ENCODE results near the gene KLHL42. TPM values are rescaled to one million over a fixed set of nuclear protein-coding genes. Genes with fewer than 3 reads are reported as not detected.

The KLHL42 gene
- total RNA-seq, 1 experiment from 2014 or later = 21.5 TPM

- H3K9ac ChIP-seq (ENCODE audit: low read length) = no peak overlapping the region
Measured at GRCh38 chr12:27843714-27844245, 63.7 kb downstream of the KLHL42 start.

More at GRCh38 chr12:27843714-27844245, 63.7 kb downstream of the KLHL42 start:
- H3K27me3 ChIP-seq (ENCODE audit: insufficient read depth, low read length) = no peaks in the 10 kb centered on the region
- DNase-seq (ENCODE audit: low read depth, low spot score) = no peak
- no peaks in the 10 kb centered on the region for H3K9me2 ChIP-seq (ENCODE audit: insufficient read depth)
- no peaks in the 10 kb centered on the region for H3K36me3 ChIP-seq (ENCODE audit: control insufficient read depth in 1 of 2, insufficient read depth in 2 of 2, low read length in 2 of 2)
- H3K4me3 ChIP-seq (replicated peaks in 1 of 2; ENCODE audit: low read depth in 1 of 2, low read length in 2 of 2) = no peak overlapping the region
- intact Hi-C loops (cut with micrococcal nuclease) = no loop called here
- ChIA-PET RAD21 (ENCODE audit: low non-redundant PET in 1 of 2, low total read pairs in 2 of 2, uncharacterized antibody in 2 of 2, unreplicated experiment in 2 of 2) (no interaction called here), CTCF (no interaction called here), POLR2A (no interaction called here)
- H4K20me1 ChIP-seq (ENCODE audit: insufficient read depth) = no peaks in the 10 kb centered on the region
- H3K4me1 ChIP-seq (ENCODE audit: control insufficient read depth in 1 of 2, insufficient read depth in 2 of 2, low read length in 2 of 2) = peaks cover 18% of the 10 kb centered on the region in 2 experiments
- no peak overlapping the region for H3K27ac ChIP-seq (ENCODE audit: low read depth, low read length)
- no peaks in the 10 kb centered on the region for H3K9me3 ChIP-seq (ENCODE audit: control insufficient read depth in 1 of 2, insufficient read depth in 1 of 2, low read depth in 1 of 2, low read length in 2 of 2)
- ATAC-seq = no peak
- H3K4me2 ChIP-seq (ENCODE audit: low read length) = no peak overlapping the region
- H2AFZ ChIP-seq (ENCODE audit: low read depth, low read length, poor library complexity, severe bottlenecking) = no peak overlapping the region
- no TSS peak for BruUV-seq (replicated peaks)
- no peaks in the 10 kb centered on the region for H3K79me2 ChIP-seq (ENCODE audit: insufficient read depth, low read length)
- TF ChIP-seq SIN3A (IDR thresholded peaks at IDR 0.05; ENCODE audit: low read depth) (no peak), REST (IDR thresholded peaks at IDR 0.05; ENCODE audit: low read depth) (no peak), CBX3 (IDR thresholded peaks at IDR 0.05; ENCODE audit: low read depth) (no peak), YY1 (IDR thresholded peaks at IDR 0.05; ENCODE audit: extremely low read depth, insufficient replicate concordance, low read depth, low read length) (no peak), ZNF274 (IDR thresholded peaks at IDR 0.05; ENCODE audit: low read depth, low read length) (no peak), CTCF (IDR thresholded peaks at IDR 0.05 in 2 of 3, conservative IDR thresholded peaks at IDR 0.05 in 1 of 3; ENCODE audit: borderline replicate concordance in 1 of 3, insufficient read depth in 1 of 3, low read depth in 2 of 3, low read length in 2 of 3) (no peak), MAX (IDR thresholded peaks at IDR 0.05) (no peak), EGR1 (IDR thresholded peaks at IDR 0.05; ENCODE audit: low read depth) (no peak), POLR2A (IDR thresholded peaks at IDR 0.05; ENCODE audit: borderline replicate concordance, extremely low read depth, insufficient read depth, insufficient read length) (no peak), EZH2phosphoT487 (IDR thresholded peaks at IDR 0.05; ENCODE audit: borderline replicate concordance) (no peak), SRF (IDR thresholded peaks at IDR 0.05; ENCODE audit: low read depth) (no peak), SP1 (IDR thresholded peaks at IDR 0.05; ENCODE audit: low read depth) (no peak), CEBPB (IDR thresholded peaks at IDR 0.05; ENCODE audit: low read depth) (no peak), ZBTB33 (IDR thresholded peaks at IDR 0.05; ENCODE audit: extremely low read depth, insufficient replicate concordance, low read length) (no peak), ELF1 (IDR thresholded peaks at IDR 0.05; ENCODE audit: borderline replicate concordance, low read depth) (no peak), ZFX (IDR thresholded peaks at IDR 0.05) (no peak), RAD21 (IDR thresholded peaks at IDR 0.05; ENCODE audit: low read depth) (no peak)

All from HCT116 (cell line).